HUES48 (cell line): Measurements from ENCODE around the gene GDF10.

Source experiments
- H3K27ac ChIP-seq: one replicate; pipeline ENCODE4 v1.7.0; 2013; ENCODE audit warnings: low read depth, low read length, inconsistent platforms
- H3K27me3 ChIP-seq: 2 replicates; pipeline ENCODE4 v1.6.1; 2013; ENCODE audit warnings: mild to moderate bottlenecking, low read length; ENCODE audit not compliant: control insufficient read depth, insufficient read depth
- H3K36me3 ChIP-seq: 2 replicates; pipeline ENCODE4 v1.6.1; 2013; ENCODE audit warnings: low read length; ENCODE audit not compliant: control insufficient read depth, insufficient read depth
- H3K4me1 ChIP-seq: 2 replicates; pipeline ENCODE4 v1.6.1; 2013; ENCODE audit warnings: mild to moderate bottlenecking, low read length; ENCODE audit not compliant: control insufficient read depth, insufficient read depth
- H3K4me3 ChIP-seq: 2 replicates; pipeline ENCODE4 v1.5.1; 2013; ENCODE audit warnings: mild to moderate bottlenecking, low read depth, low read length
- H3K9ac ChIP-seq: 2 replicates; pipeline ENCODE4 v1.6.1; 2013; ENCODE audit warnings: mild to moderate bottlenecking, low read depth, low read length, moderate library complexity
- H3K9me3 ChIP-seq: 2 replicates; pipeline ENCODE4 v1.6.1; 2013; ENCODE audit warnings: low read length; ENCODE audit not compliant: control insufficient read depth, insufficient read depth

The GDF10 gene

DNA sequence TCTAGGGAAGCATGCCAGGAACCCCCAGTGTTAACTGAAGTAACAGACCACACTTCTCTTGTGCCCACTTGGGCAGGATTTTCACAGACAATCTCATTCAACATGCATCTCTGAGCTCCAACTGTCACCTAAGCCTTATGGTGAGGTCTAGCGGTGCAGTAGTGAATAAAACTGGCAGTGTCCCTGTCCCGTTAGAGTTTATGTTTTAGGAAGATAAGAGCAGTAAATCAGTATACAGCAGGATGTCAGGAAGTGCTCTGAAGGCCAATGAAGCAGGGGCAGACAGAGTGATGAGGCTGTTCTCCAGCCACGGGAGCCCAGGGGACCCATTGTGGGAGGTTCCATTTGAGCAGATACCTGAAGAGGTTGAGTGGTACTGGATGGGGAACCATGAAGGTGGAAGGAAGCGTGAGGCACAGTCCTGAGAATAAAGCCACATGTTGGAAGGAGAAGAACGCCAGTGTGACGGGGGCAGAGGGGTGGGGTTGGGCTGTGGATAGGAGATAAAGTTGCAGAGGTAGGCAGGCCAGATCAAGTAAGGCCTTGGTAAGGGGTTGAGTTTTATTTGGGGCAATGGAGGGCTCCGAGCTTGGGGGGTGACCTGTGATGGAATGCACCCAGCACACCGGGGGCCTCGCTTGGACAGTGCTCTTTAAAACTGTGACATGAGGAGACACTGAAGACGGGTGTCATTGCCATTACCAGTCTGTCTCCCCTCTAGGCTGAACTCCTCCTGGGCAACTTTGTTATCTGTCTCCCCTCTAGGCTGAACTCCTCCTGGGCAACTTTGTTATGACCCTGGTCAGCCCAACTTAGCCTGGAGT, 6.6 kb downstream of the GDF10 start:
- Histone ChIP-seq H3K9me3 (no peaks in the 10 kb centered on the region), H3K4me3 (no peak overlapping the region), H3K4me1 (peaks cover 3% of the 10 kb centered on the region; the same call in 1 of the 2 replicates), H3K36me3 (no peaks in the 10 kb centered on the region), H3K27me3 (peaks cover 14% of the 10 kb centered on the region), H3K9ac (no peak overlapping the region), H3K27ac (no peak overlapping the region)

- Histone ChIP-seq H3K9me3 (no peaks in the 10 kb centered on the region), H3K4me3 (no peak overlapping the region), H3K36me3 (no peaks in the 10 kb centered on the region), H3K9ac (no peak overlapping the region), H3K4me1 (peaks cover 3% of the 10 kb centered on the region; the same call in 1 of the 2 replicates), H3K27ac (no peak overlapping the region), H3K27me3 (peaks cover 6% of the 10 kb centered on the region)
These were observed 7.4 kb downstream of the GDF10 start for GRCh38 chr10:47307381-47307780.

DNA sequence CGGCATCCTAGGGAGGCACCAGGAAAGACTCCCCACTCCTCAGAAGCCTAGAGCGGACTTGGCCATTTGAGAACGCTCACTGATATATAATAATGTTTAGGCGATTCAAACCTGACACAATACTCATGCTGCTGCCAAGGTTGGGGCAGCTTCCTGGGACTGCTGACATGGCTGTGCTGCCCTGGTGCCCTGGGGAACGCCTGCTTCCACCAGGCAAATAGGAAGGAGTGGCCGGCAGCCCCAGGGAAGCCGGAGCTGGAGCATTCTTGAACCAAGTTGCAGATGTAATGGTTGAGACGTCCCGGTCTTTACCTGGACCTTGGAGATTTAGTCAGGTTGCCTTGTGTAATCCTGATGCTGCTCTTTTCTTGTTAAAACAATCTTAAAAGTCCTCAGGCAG, 8.8 kb downstream of the GDF10 start:
- Histone ChIP-seq H3K4me1 (peaks cover 3% of the 10 kb centered on the region; the same call in 1 of the 2 replicates), H3K27me3 (no peaks in the 10 kb centered on the region), H3K9ac (no peak overlapping the region), H3K27ac (no peak overlapping the region), H3K9me3 (no peaks in the 10 kb centered on the region), H3K4me3 (no peak overlapping the region), H3K36me3 (no peaks in the 10 kb centered on the region)

- Histone ChIP-seq H3K27me3 (no peaks in the 10 kb centered on the region), H3K4me1 (peaks cover 3% of the 10 kb centered on the region; the same call in 1 of the 2 replicates), H3K4me3 (no peak overlapping the region), H3K36me3 (no peaks in the 10 kb centered on the region), H3K9ac (no peak overlapping the region), H3K27ac (no peak overlapping the region), H3K9me3 (no peaks in the 10 kb centered on the region)
These were observed 9.6 kb downstream of the GDF10 start for GRCh38 chr10:47309408-47310089.

- no peaks in the 10 kb centered on the region; the same call in 1 of the 2 replicates for H3K4me1 ChIP-seq
- no peaks in the 10 kb centered on the region for H3K9me3 ChIP-seq
- H3K27ac ChIP-seq: no peak overlapping the region
These were observed 10.1 kb downstream of the GDF10 start for GRCh38 chr10:47310090-47310505.

DNA sequence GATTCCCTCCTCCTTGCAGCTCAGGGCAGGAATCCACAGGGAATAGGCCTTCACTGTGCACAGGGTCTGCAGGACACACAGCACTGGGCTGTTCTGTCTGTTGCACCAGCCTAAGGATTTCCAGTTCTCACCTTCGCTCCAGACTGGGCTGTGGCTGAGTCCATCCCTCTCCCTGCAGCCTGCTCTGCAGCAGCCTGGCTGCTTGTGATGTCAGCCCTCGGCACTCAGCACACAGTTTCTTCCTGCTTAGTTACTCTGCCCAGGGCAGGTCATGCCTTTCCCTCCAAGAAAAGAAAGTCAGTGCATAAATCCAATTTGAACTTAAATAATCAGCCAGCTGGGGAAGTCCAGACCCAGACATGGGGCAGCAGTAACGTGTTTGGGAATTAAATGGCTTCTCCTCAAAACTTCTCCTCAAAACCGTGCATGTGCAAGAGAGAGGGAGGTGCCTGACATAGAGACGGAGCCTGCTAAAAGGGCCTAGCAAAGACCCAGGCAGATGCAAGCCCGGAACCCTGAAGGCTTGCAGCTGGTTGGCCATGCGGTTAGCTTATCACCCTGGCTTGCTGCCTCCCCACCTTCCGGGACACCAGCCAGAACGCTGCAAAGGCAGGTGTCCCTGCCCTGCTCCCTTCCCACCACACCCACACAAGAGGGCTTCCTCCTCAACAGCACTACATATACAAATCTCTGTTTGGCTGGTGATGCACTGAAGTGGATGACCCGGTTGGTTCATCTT, 11.4 kb downstream of the GDF10 start:
- H3K36me3 ChIP-seq: no peaks in the 10 kb centered on the region
- no peaks in the 10 kb centered on the region for H3K9me3 ChIP-seq
- H3K4me3 ChIP-seq: no peak overlapping the region
- no peak overlapping the region for H3K9ac ChIP-seq
- H3K4me1 ChIP-seq: no peaks in the 10 kb centered on the region; the same call in 1 of the 2 replicates
- no peak overlapping the region for H3K27ac ChIP-seq
- no peaks in the 10 kb centered on the region for H3K27me3 ChIP-seq

More at GRCh38 chr10:47310090-47310505, 10.1 kb downstream of the GDF10 start:
- H3K27me3 ChIP-seq: no peaks in the 10 kb centered on the region
- H3K9ac ChIP-seq: no peak overlapping the region
- H3K36me3 ChIP-seq: no peaks in the 10 kb centered on the region
- H3K4me3 ChIP-seq: no peak overlapping the region

- Histone ChIP-seq H3K36me3 (no peaks in the 10 kb centered on the region), H3K9me3 (no peaks in the 10 kb centered on the region), H3K9ac (no peak overlapping the region), H3K27ac (no peak overlapping the region), H3K4me1 (no peaks in the 10 kb centered on the region; the same call in 1 of the 2 replicates), H3K27me3 (no peaks in the 10 kb centered on the region), H3K4me3 (no peak overlapping the region)
These were observed 12.1 kb downstream of the GDF10 start for GRCh38 chr10:47311932-47312662.

- no peaks in the 10 kb centered on the region for H3K36me3 ChIP-seq
- H3K9ac ChIP-seq: no peak overlapping the region
- no peak overlapping the region for H3K4me3 ChIP-seq
- H3K4me1 ChIP-seq: no peaks in the 10 kb centered on the region; the same call in 1 of the 2 replicates
- no peaks in the 10 kb centered on the region for H3K9me3 ChIP-seq
- H3K27me3 ChIP-seq: no peaks in the 10 kb centered on the region
- H3K27ac ChIP-seq: no peak overlapping the region
These were observed 12.6 kb downstream of the GDF10 start for GRCh38 chr10:47312663-47312995.

DNA sequence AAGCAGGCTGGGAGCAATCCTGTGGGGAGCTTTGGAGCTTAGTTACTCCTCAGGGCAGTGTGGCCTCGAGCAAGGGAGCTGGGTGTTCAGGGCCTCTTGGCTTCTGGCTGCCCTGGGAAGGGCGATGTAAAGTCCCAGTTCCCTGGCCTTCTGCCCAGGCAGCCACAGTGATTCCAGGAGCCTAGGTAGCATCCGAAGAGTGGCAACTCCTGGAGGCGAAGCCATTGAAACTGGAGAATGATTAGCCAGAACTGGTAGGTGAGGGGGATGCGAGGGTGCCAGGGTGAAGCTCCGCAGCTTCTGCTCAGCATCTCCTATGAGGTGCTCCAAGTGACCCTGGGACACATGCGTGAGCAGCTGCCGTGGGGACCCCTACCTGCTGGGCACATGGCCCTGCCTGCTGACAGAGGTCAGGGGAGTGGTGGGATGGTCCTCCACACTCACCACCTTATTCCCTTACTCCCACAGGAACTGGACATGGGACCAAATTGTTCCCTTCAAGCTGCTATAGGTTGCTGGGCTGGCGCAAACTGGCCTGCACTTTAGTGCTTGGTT, 14.5 kb downstream of the GDF10 start:
- H3K27ac ChIP-seq: no peak overlapping the region
- no peak overlapping the region for H3K4me3 ChIP-seq
- no peaks in the 10 kb centered on the region for H3K4me1 ChIP-seq
- H3K9me3 ChIP-seq: no peaks in the 10 kb centered on the region
- no peak overlapping the region for H3K9ac ChIP-seq
- no peaks in the 10 kb centered on the region for H3K36me3 ChIP-seq
- H3K27me3 ChIP-seq: no peaks in the 10 kb centered on the region

DNA sequence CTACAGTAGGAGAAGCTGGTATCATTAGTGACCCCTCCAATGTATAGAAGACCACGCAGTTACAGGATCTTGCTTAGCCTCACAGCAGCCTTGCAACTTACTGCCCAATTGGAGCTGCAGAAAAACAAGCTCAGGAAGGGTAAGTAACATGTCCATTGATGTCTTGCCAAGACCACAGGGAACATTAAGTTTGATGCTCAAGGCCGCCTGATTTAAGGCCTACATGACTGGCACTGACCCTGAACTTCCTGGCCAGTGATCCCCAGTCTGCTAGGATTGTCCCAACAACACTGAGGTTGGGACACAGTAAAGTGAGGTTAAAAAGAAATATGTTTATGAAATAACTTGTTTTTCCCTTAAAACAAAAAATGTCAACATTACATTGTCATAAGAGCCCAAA, 15.4 kb downstream of the GDF10 start:
- H3K27ac ChIP-seq: no peak overlapping the region
- no peaks in the 10 kb centered on the region for H3K9me3 ChIP-seq
- H3K27me3 ChIP-seq: no peaks in the 10 kb centered on the region
- H3K4me1 ChIP-seq: no peaks in the 10 kb centered on the region
- no peak overlapping the region for H3K4me3 ChIP-seq
- no peak overlapping the region for H3K9ac ChIP-seq
- H3K36me3 ChIP-seq: no peaks in the 10 kb centered on the region
